ENCODE measurements around the gene CCDC82. TPM values are rescaled to one million over a fixed set of nuclear protein-coding genes. Genes with fewer than 3 reads are reported as not detected.

CCDC82 gene
- total RNA-seq, 1 donor = 42.2 TPM

- Histone ChIP-seq H3K27me3 (ENCODE audit: insufficient read depth, low read length) (no peaks in the 10 kb centered on the region), H3K9me3 (ENCODE audit: low read depth, low read length) (no peaks in the 10 kb centered on the region)
Measured at GRCh38 chr11:96388891-96389719, 607 bp downstream of the CCDC82 start.

GRCh38 chr11:96385187-96385586 is 4.5 kb downstream of the CCDC82 start:
- H3K27me3 ChIP-seq (ENCODE audit: insufficient read depth, low read length) = no peaks in the 10 kb centered on the region
- no peaks in the 10 kb centered on the region for H3K9me3 ChIP-seq (ENCODE audit: low read depth, low read length)
- H3K4me3 ChIP-seq (ENCODE audit: low read length) = no peak overlapping the region
- H3K4me1 ChIP-seq (ENCODE audit: insufficient read depth, low read length) = peaks cover 8% of the 10 kb centered on the region

More at GRCh38 chr11:96388891-96389719, 607 bp downstream of the CCDC82 start:
- peaks cover 18% of the 10 kb centered on the region for H3K4me1 ChIP-seq (ENCODE audit: insufficient read depth, low read length)
- H3K4me3 ChIP-seq (ENCODE audit: low read length) = peak overlapping the region; percentile 81

DNA sequence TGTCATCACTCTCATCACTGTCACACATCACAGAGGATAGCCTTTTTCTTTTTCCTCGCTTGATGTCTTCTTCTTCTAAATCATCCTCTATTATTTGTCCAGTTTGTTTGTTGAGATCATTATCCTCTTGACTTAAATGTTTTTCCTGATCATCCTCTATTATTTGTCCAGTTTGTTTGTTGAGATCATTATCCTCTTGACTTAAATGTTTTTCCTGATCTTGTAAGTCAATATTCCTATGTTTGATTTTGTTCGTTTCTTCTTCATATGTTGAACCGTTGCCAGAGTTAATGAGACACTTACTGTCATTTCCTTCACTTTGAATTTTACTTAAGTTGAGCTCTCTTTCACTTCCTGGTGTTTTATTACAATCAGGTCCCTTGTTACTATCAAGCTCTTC is 5.6 kb downstream of the CCDC82 start:
- Histone ChIP-seq H3K4me3 (ENCODE audit: low read length) (no peak overlapping the region), H3K27me3 (ENCODE audit: insufficient read depth, low read length) (no peaks in the 10 kb centered on the region), H3K9me3 (ENCODE audit: low read depth, low read length) (no peaks in the 10 kb centered on the region), H3K4me1 (ENCODE audit: insufficient read depth, low read length) (peaks cover 7% of the 10 kb centered on the region)

GRCh38 chr11:96376796-96377195 is 12.9 kb downstream of the CCDC82 start:
- Histone ChIP-seq H3K27me3 (ENCODE audit: insufficient read depth, low read length) (no peaks in the 10 kb centered on the region), H3K4me1 (ENCODE audit: insufficient read depth, low read length) (no peaks in the 10 kb centered on the region), H3K4me3 (ENCODE audit: low read length) (no peak overlapping the region), H3K9me3 (ENCODE audit: low read depth, low read length) (no peaks in the 10 kb centered on the region)

DNA sequence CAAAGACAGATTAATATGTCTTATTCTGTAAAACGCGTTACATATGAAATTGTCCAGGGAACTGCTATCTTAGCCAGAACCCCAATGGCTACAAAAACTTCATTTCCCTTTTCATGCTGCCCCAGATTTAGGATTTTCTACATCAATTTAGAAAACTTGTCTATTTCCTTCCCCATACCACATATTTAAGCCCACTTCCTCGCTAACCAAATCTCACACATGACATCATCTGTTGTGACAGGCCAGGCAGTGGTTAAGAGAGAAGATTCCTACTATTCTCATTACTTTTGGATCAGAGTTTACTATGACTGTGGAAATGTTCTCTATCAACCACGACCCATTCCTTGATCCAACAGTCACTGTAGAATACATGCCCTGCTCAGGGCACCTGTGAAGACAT is 15.9 kb downstream of the CCDC82 start:
- H3K4me1 ChIP-seq (ENCODE audit: insufficient read depth, low read length) = no peaks in the 10 kb centered on the region
- no peaks in the 10 kb centered on the region for H3K9me3 ChIP-seq (ENCODE audit: low read depth, low read length)

DNA sequence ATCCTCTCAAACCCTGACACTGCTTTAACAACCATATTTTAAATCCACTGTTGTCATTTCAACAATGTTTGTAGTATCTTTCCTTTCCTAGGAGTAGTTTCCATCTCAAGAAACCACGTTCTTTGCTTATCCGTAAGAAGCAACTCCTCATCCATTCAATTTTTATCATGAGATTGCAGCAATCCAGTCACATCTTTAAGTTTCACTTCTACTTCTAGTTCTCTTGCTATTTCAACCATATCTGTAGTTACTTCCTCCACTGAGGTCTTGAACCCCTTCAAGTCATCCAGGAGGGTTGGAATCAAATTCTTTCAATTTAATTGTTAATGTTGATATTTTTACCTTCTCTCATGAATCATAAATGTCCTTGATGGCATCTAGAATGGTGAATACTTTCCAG is 22.4 kb downstream of the CCDC82 start:
- H3K4me3 ChIP-seq (ENCODE audit: low read length) = no peak overlapping the region
- H3K27me3 ChIP-seq (ENCODE audit: insufficient read depth, low read length) = no peaks in the 10 kb centered on the region

More for the DNA sequence above, 15.9 kb downstream of the CCDC82 start:
- Histone ChIP-seq H3K4me3 (ENCODE audit: low read length) (no peak overlapping the region), H3K27me3 (ENCODE audit: insufficient read depth, low read length) (no peaks in the 10 kb centered on the region)

GRCh38 chr11:96366024-96366423 is 23.7 kb downstream of the CCDC82 start:
- H3K27me3 ChIP-seq (ENCODE audit: insufficient read depth, low read length) = no peaks in the 10 kb centered on the region
- H3K4me3 ChIP-seq (ENCODE audit: low read length) = no peak overlapping the region
- H3K4me1 ChIP-seq (ENCODE audit: insufficient read depth, low read length) = peaks cover 6% of the 10 kb centered on the region
- no peaks in the 10 kb centered on the region for H3K9me3 ChIP-seq (ENCODE audit: low read depth, low read length)

More for the DNA sequence above, 22.4 kb downstream of the CCDC82 start:
- Histone ChIP-seq H3K9me3 (ENCODE audit: low read depth, low read length) (no peaks in the 10 kb centered on the region), H3K4me1 (ENCODE audit: insufficient read depth, low read length) (peaks cover 6% of the 10 kb centered on the region)

DNA sequence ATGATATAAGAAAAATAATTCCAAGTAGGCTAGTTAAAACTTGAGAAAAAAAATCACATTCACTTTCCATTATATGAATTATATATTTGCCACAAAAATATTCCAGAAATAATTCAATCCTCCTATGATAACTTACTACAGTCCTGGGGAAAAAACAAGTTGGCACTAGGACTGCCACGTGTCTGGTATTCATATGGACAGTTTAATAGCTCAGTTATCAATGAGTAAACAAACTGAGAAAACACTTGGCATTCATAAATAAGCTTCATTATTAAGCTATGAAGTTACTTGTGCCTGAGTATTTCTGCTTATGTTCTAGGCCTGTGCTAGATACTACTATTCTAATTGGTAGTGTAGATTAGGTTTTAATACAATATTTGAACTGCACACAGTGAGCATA is 24.2 kb downstream of the CCDC82 start:
- Histone ChIP-seq H3K9me3 (ENCODE audit: low read depth, low read length) (no peaks in the 10 kb centered on the region), H3K27me3 (ENCODE audit: insufficient read depth, low read length) (no peaks in the 10 kb centered on the region), H3K4me3 (ENCODE audit: low read length) (no peak overlapping the region), H3K4me1 (ENCODE audit: insufficient read depth, low read length) (peaks cover 6% of the 10 kb centered on the region)

GRCh38 chr11:96361778-96362177 is 27.9 kb downstream of the CCDC82 start:
- Histone ChIP-seq H3K4me1 (ENCODE audit: insufficient read depth, low read length) (no peaks in the 10 kb centered on the region), H3K4me3 (ENCODE audit: low read length) (no peak overlapping the region), H3K27me3 (ENCODE audit: insufficient read depth, low read length) (no peaks in the 10 kb centered on the region), H3K9me3 (ENCODE audit: low read depth, low read length) (no peaks in the 10 kb centered on the region)

DNA sequence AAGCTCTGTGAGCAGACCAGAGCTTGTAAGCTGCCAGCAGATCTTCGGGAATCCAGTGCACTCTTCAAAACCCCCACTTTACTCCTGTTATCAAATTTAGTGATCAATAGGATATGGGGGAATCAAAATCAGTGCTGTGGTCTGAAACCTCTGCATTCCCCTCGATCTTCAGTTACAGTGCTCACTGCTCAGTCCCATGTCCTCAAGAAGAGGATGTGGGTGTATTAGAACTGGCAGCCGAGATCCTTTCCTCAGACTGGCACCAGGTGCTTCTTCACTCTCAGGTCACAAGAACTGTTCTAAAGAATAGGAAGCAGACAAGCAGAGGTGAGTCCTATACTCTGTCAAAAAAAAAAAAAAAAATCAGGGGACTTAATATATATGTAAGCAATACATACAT is 31.4 kb downstream of the CCDC82 start:
- H3K9me3 ChIP-seq (ENCODE audit: low read depth, low read length) = no peaks in the 10 kb centered on the region
- H3K4me1 ChIP-seq (ENCODE audit: insufficient read depth, low read length) = no peaks in the 10 kb centered on the region
- no peak overlapping the region for H3K4me3 ChIP-seq (ENCODE audit: low read length)
- no peaks in the 10 kb centered on the region for H3K27me3 ChIP-seq (ENCODE audit: insufficient read depth, low read length)

GRCh38 chr11:96357794-96358193 is 31.9 kb downstream of the CCDC82 start:
- no peaks in the 10 kb centered on the region for H3K4me1 ChIP-seq (ENCODE audit: insufficient read depth, low read length)
- no peaks in the 10 kb centered on the region for H3K27me3 ChIP-seq (ENCODE audit: insufficient read depth, low read length)
- no peak overlapping the region for H3K4me3 ChIP-seq (ENCODE audit: low read length)
- no peaks in the 10 kb centered on the region for H3K9me3 ChIP-seq (ENCODE audit: low read depth, low read length)

GRCh38 chr11:96356848-96357247 is 32.9 kb downstream of the CCDC82 start:
- Histone ChIP-seq H3K4me3 (ENCODE audit: low read length) (no peak overlapping the region), H3K9me3 (ENCODE audit: low read depth, low read length) (no peaks in the 10 kb centered on the region), H3K27me3 (ENCODE audit: insufficient read depth, low read length) (no peaks in the 10 kb centered on the region), H3K4me1 (ENCODE audit: insufficient read depth, low read length) (no peaks in the 10 kb centered on the region)

GRCh38 chr11:96342961-96343711 is 46.6 kb downstream of the CCDC82 start, which contains the start of gene MAML2:
Gene MAML2 (minus strand): TSS chr11:96343195. CDS start chr11:96341895, 1,300 bp downstream.
- Histone ChIP-seq H3K9me3 (ENCODE audit: low read depth, low read length) (no peaks in the 10 kb centered on the region), H3K4me1 (ENCODE audit: insufficient read depth, low read length) (peaks cover 40% of the 10 kb centered on the region), H3K4me3 (ENCODE audit: low read length) (peak within 1 kb of the TSS; percentile 99), H3K27me3 (ENCODE audit: insufficient read depth, low read length) (no peaks in the 10 kb centered on the region)

DNA sequence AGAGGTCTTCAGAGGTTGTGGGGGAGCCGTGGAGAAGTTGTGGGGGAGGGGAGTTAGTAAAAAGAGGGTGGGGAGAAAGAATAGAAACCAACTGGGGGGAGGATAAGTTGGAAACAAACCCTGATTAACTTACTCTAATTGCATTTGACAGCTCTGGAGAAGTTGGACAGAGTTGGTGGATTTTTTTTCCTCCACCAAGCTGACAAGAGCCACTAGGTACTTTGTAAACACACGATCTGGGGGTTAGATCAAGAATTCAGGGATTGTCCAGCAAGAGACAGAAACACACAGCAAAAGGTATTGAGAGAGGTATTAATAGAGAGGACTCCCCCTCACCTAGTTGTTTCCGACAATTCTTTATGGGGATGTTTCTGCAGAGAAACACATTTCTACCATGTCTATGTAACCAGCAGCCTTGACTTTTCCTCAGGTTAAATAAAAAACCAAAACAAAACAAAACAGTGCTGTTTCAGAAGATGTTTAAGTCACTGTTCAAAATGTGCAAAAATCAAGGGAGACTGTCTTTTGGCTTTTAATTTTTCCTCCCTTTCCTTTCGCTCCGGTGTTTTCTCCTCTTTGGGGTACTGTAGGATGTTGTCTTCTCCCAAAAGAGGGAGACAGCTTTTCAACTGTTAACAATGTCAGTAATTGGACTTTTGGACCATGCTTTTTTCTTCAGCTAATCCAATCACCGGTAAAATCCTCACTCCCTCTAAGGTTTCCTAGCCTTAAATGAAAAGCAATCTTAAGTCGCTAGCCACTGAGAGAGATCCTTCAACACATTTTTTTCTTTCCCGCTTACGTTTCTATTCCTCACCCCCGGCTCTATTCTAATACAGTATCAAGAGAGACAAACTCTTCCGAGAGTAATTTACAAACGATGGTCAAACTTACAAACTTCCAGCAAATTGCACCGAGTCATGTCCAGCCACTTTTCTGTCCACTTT is 47.4 kb downstream of the CCDC82 start:
- Histone ChIP-seq H3K4me1 (ENCODE audit: insufficient read depth, low read length) (peaks cover 48% of the 10 kb centered on the region), H3K9me3 (ENCODE audit: low read depth, low read length) (no peaks in the 10 kb centered on the region), H3K27me3 (ENCODE audit: insufficient read depth, low read length) (no peaks in the 10 kb centered on the region), H3K4me3 (ENCODE audit: low read length) (peak overlapping the region; percentile 99)

Data from mononuclear cell (primary cell).